Kidney (tissue), 14 donors: ENCODE measurements around the gene CNTN5. TPM values are rescaled to one million over a fixed set of nuclear protein-coding genes. Genes with fewer than 3 reads are reported as not detected.

ENCODE experiments used
- DNase-seq, 5 donors: peaks; one replicate each; pipeline ENCODE4 v3.0.0-alpha.2; 2013 to 2020
- FAIRE-seq: peaks from 2 replicates; lab custom pipeline; 2012; peaks lifted over from hg19 to GRCh38; lab: Jason Lieb, UNC
- H3K27ac ChIP-seq, 2 donors: one replicate each; pipeline ENCODE4 v1.7.0; 2013; ENCODE audit warnings: low read depth in 2 of 2, low read length in 2 of 2, inconsistent platforms in 1 of 2
- H3K27me3 ChIP-seq: one replicate; pipeline ENCODE4 v1.7.1; 2013; ENCODE audit warnings: low read length, inconsistent platforms; ENCODE audit not compliant: control insufficient read depth, insufficient read depth
- H3K36me3 ChIP-seq, 3 donors: one replicate each; pipeline versions ENCODE4 v1.7.0 to v1.7.1; 2013; ENCODE audit warnings: low read length in 3 of 3, control low read depth in 1 of 3, inconsistent platforms in 1 of 3; ENCODE audit not compliant: insufficient read depth in 3 of 3, control insufficient read depth in 2 of 3
- H3K4me1 ChIP-seq, 3 donors: one replicate each; pipeline versions ENCODE4 v1.7.0 to v1.7.1; 2013; ENCODE audit warnings: low read length in 3 of 3, inconsistent platforms in 1 of 3, low read depth in 1 of 3; ENCODE audit not compliant: control insufficient read depth in 2 of 3, insufficient read depth in 2 of 3
- H3K4me3 ChIP-seq, 3 donors: one replicate each; pipeline versions ENCODE4 v1.7.0 to v1.8.1; 2013; ENCODE audit warnings: low read length in 3 of 3, control low read depth in 1 of 3, inconsistent platforms in 1 of 3
- H3K9ac ChIP-seq, 3 donors: one replicate each; pipeline versions ENCODE4 v1.7.0 to v1.7.1; 2013; ENCODE audit warnings: low read length in 3 of 3, control low read depth in 1 of 3, inconsistent platforms in 1 of 3
- H3K9me3 ChIP-seq, 3 donors: one replicate each; pipeline versions ENCODE4 v1.7.0 to v1.7.1; 2013; ENCODE audit warnings: low read length in 3 of 3, control low read depth in 1 of 3, inconsistent platforms in 1 of 3; ENCODE audit not compliant: control insufficient read depth in 2 of 3, insufficient read depth in 1 of 3
- CTCF ChIP-seq: IDR thresholded peaks from 3 replicates; pipeline ENCODE4 v1.5.1; 2012; ENCODE audit warnings: mild to moderate bottlenecking, moderate library complexity, borderline replicate concordance; ENCODE audit not compliant: insufficient read depth; ENCODE audit errors: extremely low read depth
- intact Hi-C: fragments of 100-400 bp; cut with DNase I; formaldehyde crosslinking; loops from one replicate; pipeline ENCODE4 v1.11.1; 2022
- polyA plus RNA-seq: library from polyadenylated mRNA; stranded (reverse); fragments of 350-450 nt; fragmentation: Illumina TruSeq; extraction: RNeasy Lipid Tissue Mini Kit (QIAGEN cat#74804); gene quantifications from one replicate; pipeline ENCODE4 v1.2.3, GENCODE V29; 2014; ENCODE audit warnings: low read depth, low replicate concordance; ENCODE audit not compliant: insufficient read depth
- total RNA-seq: library from RNA; stranded (reverse); fragmentation: NEBNext Ultra II Directional; extraction: Animal tissue kit (Norgen Biotek cat#: 25700); gene quantifications from one replicate; pipeline ENCODE4 v1.2.1, GENCODE V29; 2021
- donor health status: control.
- donor health status: control.
- donor health status: control.
- donor health status: control.
- donor health status: control.
- donor health status: DM: yes; HTN: yes; CAD: no.
- donor health status: Normal renal cell carcinoma (clear cell type).

CNTN5 gene
- total and polyA plus RNA-seq, 2 donors from 2014 or later: 0.11 to 0.66 TPM

DNA sequence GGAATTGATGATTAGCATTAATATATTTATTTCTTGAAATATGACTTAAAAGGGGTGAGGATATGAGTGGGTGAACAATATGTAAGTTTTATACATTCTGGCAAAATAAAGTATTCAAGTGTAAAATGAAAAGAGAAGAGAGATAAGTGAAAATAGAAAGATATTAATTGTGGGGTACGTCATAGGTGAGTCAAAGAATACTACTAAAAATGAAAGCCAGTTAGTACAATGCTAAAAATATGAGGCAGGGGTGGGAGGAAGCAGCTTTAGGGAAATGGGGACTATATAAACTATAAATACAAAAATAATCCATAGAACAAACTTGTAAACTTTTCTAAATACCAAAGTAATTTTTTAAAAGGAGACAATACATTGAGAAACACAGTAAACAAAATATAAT, 661.4 kb downstream of the CNTN5 start:
- TF ChIP-seq CTCF: no peak
- DNase-seq (no peak), FAIRE-seq (no peak)
- no peak overlapping the region for H3K4me3 ChIP-seq
- no peak overlapping the region for H3K9ac ChIP-seq
- no peak overlapping the region for H3K27ac ChIP-seq
- H3K4me1 ChIP-seq: no peaks in the 10 kb centered on the region
- no peaks in the 10 kb centered on the region for H3K27me3 ChIP-seq
- no peaks in the 10 kb centered on the region for H3K9me3 ChIP-seq
- H3K36me3 ChIP-seq: no peaks in the 10 kb centered on the region
- intact Hi-C loops: no loop called here

GRCh38 chr11:99682646-99683045, 661.9 kb downstream of the CNTN5 start:
- no peak for DNase-seq
- H3K9ac ChIP-seq: no peak overlapping the region
- H3K9me3 ChIP-seq: no peaks in the 10 kb centered on the region
- H3K27ac ChIP-seq: no peak overlapping the region
- H3K4me1 ChIP-seq: no peaks in the 10 kb centered on the region
- no peaks in the 10 kb centered on the region for H3K27me3 ChIP-seq
- intact Hi-C loops: no loop called here
- FAIRE-seq: no peak
- no peaks in the 10 kb centered on the region for H3K36me3 ChIP-seq
- no peak overlapping the region for H3K4me3 ChIP-seq
- no peak for TF ChIP-seq CTCF

- Histone ChIP-seq H3K9me3 (no peaks in the 10 kb centered on the region), H3K4me3 (no peak overlapping the region), H3K27me3 (no peaks in the 10 kb centered on the region), H3K4me1 (no peaks in the 10 kb centered on the region), H3K27ac (no peak overlapping the region), H3K36me3 (no peaks in the 10 kb centered on the region), H3K9ac (no peak overlapping the region)
- FAIRE-seq (no peak), DNase-seq (no peak)
- intact Hi-C loops: no loop called here
- no peak for TF ChIP-seq CTCF
Measured at GRCh38 chr11:99683933-99684332, 663.2 kb downstream of the CNTN5 start.

DNA sequence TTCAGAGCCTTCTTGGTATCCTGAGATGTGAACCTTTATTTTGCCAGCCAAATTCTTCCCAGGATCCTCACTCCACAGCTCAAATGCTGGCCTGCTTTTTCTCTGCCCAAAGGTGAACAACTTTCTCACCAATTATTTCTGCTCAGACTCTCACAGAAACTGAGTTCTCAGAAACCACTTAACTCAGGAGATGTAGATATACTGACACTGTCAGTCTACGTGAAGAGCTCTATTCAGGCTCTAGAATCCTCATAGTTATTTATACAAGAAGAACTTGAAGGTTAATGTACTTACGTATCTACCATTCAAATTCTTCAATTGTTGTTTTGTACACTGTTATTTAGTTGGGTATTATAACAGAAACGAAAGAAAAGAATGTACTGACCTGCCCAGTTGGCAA, 666.1 kb downstream of the CNTN5 start:
- TF ChIP-seq CTCF: no peak

More for the DNA sequence above, 666.1 kb downstream of the CNTN5 start:
- FAIRE-seq: no peak
- intact Hi-C loops: no loop called here
- Histone ChIP-seq H3K4me1 (no peaks in the 10 kb centered on the region), H3K9ac (no peak overlapping the region), H3K9me3 (no peaks in the 10 kb centered on the region), H3K4me3 (no peak overlapping the region), H3K27ac (no peak overlapping the region), H3K36me3 (no peaks in the 10 kb centered on the region), H3K27me3 (no peaks in the 10 kb centered on the region)
- DNase-seq: no peak
